IMR-90 (cell line): ENCODE measurements around the gene SHISA4. TPM values are rescaled to one million over a fixed set of nuclear protein-coding genes. Genes with fewer than 3 reads are reported as not detected.

Experiments used
- ATAC-seq: fragments of 200-7000 bp; cut with Tn5 transposase; 2 replicates; pipeline ENCODE4 v1.9.1; 2020; ENCODE audit warnings: low read depth, mild to moderate bottlenecking, moderate library complexity
- BruUV-seq: library from RNA; stranded (reverse); fragments of 400-500 nt; replicated peaks from 2 replicates; lab custom pipeline; 2021; lab: Mats Ljungman, UMichigan
- CTCF ChIA-PET: fragments of 300-600 bp; formaldehyde crosslinking; extraction: SDS; loops from one replicate; lab custom pipeline; 2021; ENCODE audit warnings: antibody characterized with exemption; lab: Yijun Ruan, JAX
- POLR2A ChIA-PET: fragments of 300-600 bp; sonication (Branson Sonifier 250); formaldehyde crosslinking; loops from one replicate; lab custom pipeline; 2022; ENCODE audit warnings: antibody characterized with exemption; ENCODE audit not compliant: unreplicated experiment; lab: Charles Lee
- DNase-seq: peaks from one replicate; pipeline ENCODE4 v3.0.0; 2013
- H2AFZ ChIP-seq: replicated peaks from 2 replicates; pipeline ENCODE3; 2013; ENCODE audit warnings: low read length, mild to moderate bottlenecking; ENCODE audit not compliant: poor library complexity
- H2AK5ac ChIP-seq: 2 replicates; pipeline ENCODE4 v1.6.1; 2013; ENCODE audit warnings: low read depth, low read length, inconsistent platforms
- H2AK9ac ChIP-seq: replicated peaks from 2 replicates; pipeline ENCODE3; 2013; ENCODE audit warnings: mild to moderate bottlenecking, low read depth, low read length, moderate library complexity; ENCODE audit not compliant: poor library complexity
- H2BK120ac ChIP-seq: 2 replicates; pipeline ENCODE4 v1.6.1; 2013; ENCODE audit warnings: low read depth, low read length, inconsistent platforms
- H2BK15ac ChIP-seq: 3 replicates; pipeline ENCODE4 v1.6.1; 2013; ENCODE audit warnings: low read depth, low read length, inconsistent platforms
- H2BK20ac ChIP-seq: 2 replicates; pipeline ENCODE4 v1.6.1; 2013; ENCODE audit warnings: low read depth, mild to moderate bottlenecking, inconsistent platforms, low read length, moderate library complexity
- H2BK5ac ChIP-seq: 2 replicates; pipeline ENCODE4 v1.6.1; 2013; ENCODE audit warnings: mild to moderate bottlenecking, low read depth, low read length, inconsistent platforms; ENCODE audit not compliant: poor library complexity, severe bottlenecking
- H3K14ac ChIP-seq: replicated peaks from 2 replicates; pipeline ENCODE4 v1.6.1; 2013; ENCODE audit warnings: low read depth, low read length, inconsistent platforms
- H3K18ac ChIP-seq: 2 replicates; pipeline ENCODE4 v1.6.1; 2013; ENCODE audit warnings: low read depth, low read length, control low read depth
- H3K23ac ChIP-seq: 2 replicates; pipeline ENCODE4 v1.6.1; 2013; ENCODE audit warnings: low read depth, low read length, inconsistent platforms
- H3K27ac ChIP-seq: 2 replicates; pipeline ENCODE4 v1.5.1; 2013; ENCODE audit warnings: mild to moderate bottlenecking, control low read depth, low read length; ENCODE audit not compliant: insufficient read depth
- H3K27me3 ChIP-seq: 2 replicates; pipeline ENCODE4 v1.6.1; 2013; ENCODE audit warnings: low read length; ENCODE audit not compliant: control insufficient read depth, insufficient read depth
- H3K36me3 ChIP-seq: 2 replicates; pipeline ENCODE4 v1.6.1; 2013; ENCODE audit warnings: low read length, mixed read lengths; ENCODE audit not compliant: control insufficient read depth, insufficient read depth
- H3K4ac ChIP-seq: 2 replicates; pipeline ENCODE4 v1.6.1; 2013; ENCODE audit warnings: low read depth, low read length, inconsistent platforms
- H3K4me1 ChIP-seq: 2 replicates; pipeline ENCODE4 v1.6.1; 2013; ENCODE audit warnings: low read length, mixed read lengths; ENCODE audit not compliant: control insufficient read depth, insufficient read depth
- H3K4me2 ChIP-seq: 2 replicates; pipeline ENCODE4 v1.6.1; 2013; ENCODE audit warnings: low read depth, mild to moderate bottlenecking, control low read depth, low read length, moderate library complexity
- H3K4me3 ChIP-seq: 2 replicates; pipeline ENCODE4 v1.5.1; 2013; ENCODE audit warnings: low read depth, mild to moderate bottlenecking, control low read depth, low read length, moderate library complexity; ENCODE audit not compliant: insufficient read depth
- H3K56ac ChIP-seq: 2 replicates; pipeline ENCODE4 v1.6.1; 2013; ENCODE audit warnings: low read length, inconsistent platforms; ENCODE audit not compliant: insufficient read depth; ENCODE audit errors: extremely low read depth
- H3K79me1 ChIP-seq, 2 experiments: 2 replicates each; pipeline ENCODE4 v1.6.1; 2013; ENCODE audit warnings: low read length in 2 of 2, inconsistent platforms in 1 of 2, low read depth in 1 of 2
- H3K9ac ChIP-seq: 2 replicates; pipeline ENCODE4 v1.6.1; 2013; ENCODE audit warnings: low read depth, low read length, control low read depth
- H3K9me1 ChIP-seq: 2 replicates; pipeline ENCODE4 v1.6.1; 2013; ENCODE audit warnings: low read length, inconsistent platforms; ENCODE audit not compliant: insufficient read depth
- H3K9me3 ChIP-seq: 2 replicates; pipeline ENCODE4 v1.6.1; 2013; ENCODE audit warnings: low read length; ENCODE audit not compliant: control insufficient read depth, insufficient read depth
- H4K20me1 ChIP-seq: 2 replicates; pipeline ENCODE4 v1.6.1; 2013; ENCODE audit warnings: low read length, inconsistent platforms; ENCODE audit not compliant: insufficient read depth
- H4K5ac ChIP-seq: 2 replicates; pipeline ENCODE4 v1.6.1; 2013; ENCODE audit warnings: mild to moderate bottlenecking, low read depth, low read length, control low read depth
- H4K8ac ChIP-seq, 2 experiments: 2 replicates each; pipeline ENCODE4 v1.6.1; 2013; ENCODE audit warnings: low read depth in 2 of 2, low read length in 2 of 2, control low read depth in 1 of 2, inconsistent platforms in 1 of 2
- H4K91ac ChIP-seq: 2 replicates; pipeline ENCODE4 v1.6.1; 2013; ENCODE audit warnings: low read depth, low read length, inconsistent platforms; ENCODE audit not compliant: insufficient read depth
- CHD1 ChIP-seq: IDR thresholded peaks from 2 replicates; pipeline ENCODE4 v1.6.1; 2012; ENCODE audit warnings: low read depth, low read length, improper control_type of control experiment
- ELK1 ChIP-seq: fragments of 150-350 bp; IDR thresholded peaks from 2 replicates; pipeline ENCODE4 v1.6.1; 2016; ENCODE audit warnings: low read depth, mild to moderate bottlenecking, low read length, moderate library complexity, borderline replicate concordance
- FOS ChIP-seq: fragments of 150-350 bp; IDR thresholded peaks from 2 replicates; pipeline ENCODE4 v1.6.1; 2016; ENCODE audit warnings: low read depth, low read length
- MAFK ChIP-seq: IDR thresholded peaks from 2 replicates; pipeline ENCODE4 v1.6.1; 2012; ENCODE audit warnings: low read depth, low read length, improper control_type of control experiment
- MAZ ChIP-seq: IDR thresholded peaks from 2 replicates; pipeline ENCODE4 v1.6.1; 2012; ENCODE audit warnings: low read depth, mild to moderate bottlenecking, low read length, improper control_type of control experiment, moderate library complexity, borderline replicate concordance
- MXI1 ChIP-seq: IDR thresholded peaks from 2 replicates; pipeline ENCODE4 v1.6.1; 2012; ENCODE audit warnings: low read depth, mild to moderate bottlenecking, low read length, moderate library complexity, borderline replicate concordance
- NFE2L2 ChIP-seq: fragments of 150-350 bp; IDR thresholded peaks from 2 replicates; pipeline ENCODE4 v1.6.1; 2016; ENCODE audit warnings: low read depth, mild to moderate bottlenecking, low read length
- POLR2A ChIP-seq: IDR thresholded peaks from 2 replicates; pipeline ENCODE4 v1.6.1; 2012; ENCODE audit warnings: mild to moderate bottlenecking, low read depth, low read length
- RCOR1 ChIP-seq: IDR thresholded peaks from 2 replicates; pipeline ENCODE4 v1.6.1; 2012; ENCODE audit warnings: mild to moderate bottlenecking, low read length, improper control_type of control experiment; ENCODE audit not compliant: insufficient replicate concordance
- RFX5 ChIP-seq: IDR thresholded peaks from 2 replicates; pipeline ENCODE4 v1.8.0; 2012; ENCODE audit warnings: low read depth, mild to moderate bottlenecking, low read length, moderate library complexity
- USF2 ChIP-seq: fragments of 150-350 bp; IDR thresholded peaks from 2 replicates; pipeline ENCODE4 v1.6.1; 2017; ENCODE audit warnings: mild to moderate bottlenecking, antibody characterized with exemption, low read length, low read depth
- WGBS, 2 experiments: methylation state at CpG; one replicate each; pipeline versions ENCODE4 v1.1.5 to v1.1.7; 2013; ENCODE audit warnings: missing lambda C conversion rate in 2 of 2; ENCODE audit not compliant: insufficient read length in 1 of 2; ENCODE audit errors: extremely low coverage in 2 of 2; 5-methylcytosine and 5-hydroxymethylcytosine counted together
- dilution Hi-C: fragments of 300-500 bp; cut with HindIII; formaldehyde crosslinking; loops from one replicate; pipeline ENCODE4 v1.14.3; 2018; ENCODE audit warnings: low sequenced_read_pairs; ENCODE audit not compliant: unreplicated experiment
- in situ Hi-C: fragments of 300-500 bp; cut with MboI; formaldehyde crosslinking; loops from 3 replicates; pipeline ENCODE4 v1.14.3; 2019; ENCODE audit warnings: low sequenced_read_pairs, inconsistent platforms, mixed read lengths
- intact Hi-C: fragments of 100-400 bp; cut with micrococcal nuclease; formaldehyde crosslinking; loops from 2 replicates; pipeline ENCODE4 v1.10.0; 2022
- polyA plus RNA-seq, 3 experiments: library from polyadenylated mRNA; depleted of rRNA; stranded (reverse); fragments of >200 nt; gene quantifications; 2 replicates each; pipeline ENCODE4 v1.2.3, GENCODE V29; 2012; ENCODE audit warnings: low replicate concordance in 1 of 3
- total RNA-seq: library from RNA; depleted of rRNA; stranded (reverse); fragments of >200 nt; gene quantifications from 2 replicates; pipeline ENCODE4 v1.2.3, GENCODE V29; 2012

SHISA4 gene
- total and polyA plus RNA-seq, 2 of the 4 experiments (the other 2 are of a cell fraction), result 10.0 to 34.8 TPM

GRCh38 chr1:201874672-201875071 lies 14.0 kb upstream of the SHISA4 start:
- Histone ChIP-seq H4K8ac (no peak overlapping the region), H2AK5ac (no peak overlapping the region), H2AFZ (no peak overlapping the region), H2AK9ac (no peak overlapping the region), H2BK15ac (no peak overlapping the region), H3K18ac (no peak overlapping the region), H3K56ac (no peak overlapping the region), H3K79me1 (peaks cover 5 to 11% of the 10 kb centered on the region in 2 experiments; a peak in 3 of 4 replicates), H3K23ac (no peak overlapping the region), H3K14ac (no peak overlapping the region), H4K91ac (no peak overlapping the region), H3K9ac (no peak overlapping the region), H3K4me2 (no peak overlapping the region), H3K4me1 (peaks cover 1% of the 10 kb centered on the region), H4K5ac (no peak overlapping the region), H2BK120ac (no peak overlapping the region), H3K4ac (no peak overlapping the region), H3K27me3 (no peaks in the 10 kb centered on the region), H3K9me3 (no peaks in the 10 kb centered on the region), H2BK5ac (no peak overlapping the region), H3K36me3 (peaks cover 44% of the 10 kb centered on the region), H3K4me3 (no peak overlapping the region), H3K9me1 (peaks cover 6% of the 10 kb centered on the region; the same call in 1 of the 2 replicates), H3K27ac (no peak overlapping the region), H2BK20ac (no peak overlapping the region), H4K20me1 (peaks cover 6% of the 10 kb centered on the region; the same call in 1 of the 2 replicates)
- in situ Hi-C loops (no loop called here), intact Hi-C loops (no loop called here), dilution Hi-C loops (no loop called here)
- ATAC-seq, result no peak
- ChIA-PET CTCF (interaction anchor here (1.4 kb wide), 1 partner anchor 21 kb away, joined by 4 read pairs; no protein-coding TSS in a partner anchor), POLR2A (no interaction called here)
- no CpG with 5 or more reads among the region's 1 CpG for WGBS, 2 experiments
- DNase-seq, result no peak
- BruUV-seq, result no TSS peak
- TF ChIP-seq POLR2A, result no peak
- no peak for TF ChIP-seq ELK1
- TF ChIP-seq FOS, result no peak
- TF ChIP-seq RCOR1, result no peak
- TF ChIP-seq MAFK, result no peak
- TF ChIP-seq NFE2L2, result no peak
- no peak for TF ChIP-seq USF2
- no peak for TF ChIP-seq CHD1
- no peak for TF ChIP-seq MXI1
- no peak for TF ChIP-seq RFX5
- TF ChIP-seq MAZ, result no peak
